HG02623 (cell line): ENCODE measurements around the gene STX5.
"Not testable (repeated sequence)": the region's sequence is repeated elsewhere in the genome, so short reads cannot be mapped to it uniquely, and the experiment has no call there.

ENCODE experiments used
- ATAC-seq: cut with Tn5 transposase; IDR thresholded peaks from one replicate; pipeline ENCODE4 v1.9.1; 2021; ENCODE audit warnings: moderate library complexity; ENCODE audit not compliant: unreplicated experiment

STX5 gene

DNA sequence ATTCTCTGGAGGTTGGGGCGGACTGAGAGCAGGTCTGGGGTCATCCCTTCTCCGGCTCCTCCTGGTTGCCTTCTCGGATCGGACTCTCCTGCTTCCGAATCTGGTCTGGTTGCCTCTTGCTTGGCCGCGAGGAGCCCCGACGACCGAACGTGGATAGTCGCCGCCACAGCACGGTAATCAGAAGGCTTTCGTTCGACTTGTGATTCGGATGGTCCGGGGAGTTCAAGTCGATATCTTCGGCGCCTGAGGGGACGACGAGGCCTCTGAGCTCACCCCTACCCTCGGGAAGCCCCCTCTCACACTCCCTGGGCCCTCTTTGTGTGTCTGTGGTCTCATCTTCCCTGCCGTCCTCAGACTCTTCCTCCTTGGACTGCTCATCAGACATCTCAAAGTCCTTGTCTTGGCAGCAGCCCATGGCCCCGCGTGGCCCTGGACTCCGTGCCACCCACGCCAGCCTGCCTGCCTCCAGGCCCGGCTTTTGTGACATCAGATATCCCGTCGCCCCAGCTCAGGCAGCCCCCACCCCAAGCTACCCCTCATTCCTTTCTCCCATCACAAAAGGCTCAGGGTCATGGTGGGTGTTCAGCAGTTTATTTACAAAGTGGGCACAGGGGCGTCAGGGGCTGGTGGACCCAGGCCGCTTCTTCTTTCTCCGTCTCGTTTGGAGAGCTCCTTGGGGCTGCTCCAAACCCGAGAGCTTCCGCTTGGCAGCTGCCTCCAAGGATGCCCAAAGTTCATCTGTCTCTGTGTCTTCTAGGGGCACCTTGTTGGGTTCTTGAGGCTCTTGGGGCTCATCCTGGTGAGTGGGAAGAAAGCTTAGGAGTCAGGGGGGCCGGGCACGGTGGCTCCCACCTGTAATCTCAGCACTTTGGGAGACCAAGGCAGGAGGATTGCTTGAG, 734 bp upstream of the STX5 start, which contains the start of gene TEX54:
TEX54 (minus strand) TSS at position 506 of the 899 bp plus-strand sequence.
- ATAC-seq, result peak; percentile 7

DNA sequence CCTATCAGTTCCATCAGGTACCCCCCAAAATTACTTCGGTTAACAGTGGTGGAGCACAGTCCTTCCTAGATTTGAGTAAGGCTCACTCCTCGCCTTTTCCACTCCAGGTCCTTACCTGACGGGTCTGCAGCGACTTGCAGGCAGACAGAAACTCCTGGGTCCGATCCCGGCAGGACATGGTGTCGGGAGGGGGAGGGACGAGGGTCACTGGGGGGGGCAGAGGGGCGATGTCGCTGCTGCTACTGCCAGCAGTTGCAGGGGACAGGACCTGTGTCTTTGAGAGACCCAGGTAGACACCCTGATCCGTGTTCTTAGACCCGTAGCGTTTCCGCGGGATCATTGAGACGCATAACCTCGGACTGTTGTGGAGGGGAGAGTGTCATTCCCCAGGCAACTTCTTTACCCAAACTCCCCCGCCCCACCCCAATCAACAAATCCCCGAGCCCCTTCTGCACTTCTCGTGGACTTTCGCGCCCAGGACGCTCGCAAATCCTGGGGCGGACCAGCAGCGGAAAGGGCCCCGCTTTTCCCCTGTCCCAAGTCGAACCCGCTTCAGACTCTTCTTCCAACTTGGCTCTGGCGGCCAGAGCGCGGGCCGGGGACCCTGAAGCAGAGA, 839 bp downstream of the STX5 start:
- no peak for ATAC-seq

DNA sequence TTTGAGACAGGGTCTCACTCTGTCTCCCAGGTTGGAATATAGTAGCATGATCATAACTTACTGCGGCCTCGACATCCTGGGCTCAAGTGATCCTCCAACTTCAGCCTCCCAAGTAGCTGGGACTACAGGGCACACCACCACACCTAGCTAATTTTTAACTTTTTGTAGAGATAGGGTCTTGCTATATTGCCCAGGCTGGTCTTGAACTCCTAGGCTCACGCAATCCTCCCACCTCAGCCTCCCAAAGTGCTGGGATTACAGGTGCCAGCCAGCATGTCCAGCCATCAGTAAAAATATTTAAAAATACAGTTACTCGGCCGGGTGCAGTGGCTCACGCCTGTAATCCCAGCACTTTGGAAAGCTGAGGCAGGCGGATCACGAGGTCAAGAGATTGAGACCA, 3.7 kb downstream of the STX5 start:
- not testable (repeated sequence) for ATAC-seq

DNA sequence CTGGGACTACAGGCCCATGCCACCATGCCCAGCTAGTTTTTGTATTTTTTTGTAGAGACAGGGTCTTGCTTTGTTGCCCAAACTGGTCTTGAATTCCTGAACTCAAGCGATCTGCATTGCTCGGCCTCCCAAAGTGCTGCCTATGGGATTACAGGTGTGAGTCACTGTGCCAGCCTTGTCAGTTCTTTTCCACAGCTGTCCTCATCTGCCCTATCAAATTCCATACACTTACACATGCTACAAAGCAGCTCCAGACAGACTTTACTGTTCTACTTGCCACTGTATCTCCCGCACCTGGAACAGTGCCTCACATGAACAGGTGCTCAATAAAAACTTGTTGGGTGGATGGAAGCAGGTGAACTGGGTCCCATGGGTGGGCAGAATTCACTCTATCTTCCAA, 8.2 kb downstream of the STX5 start:
- ATAC-seq, result no peak

DNA sequence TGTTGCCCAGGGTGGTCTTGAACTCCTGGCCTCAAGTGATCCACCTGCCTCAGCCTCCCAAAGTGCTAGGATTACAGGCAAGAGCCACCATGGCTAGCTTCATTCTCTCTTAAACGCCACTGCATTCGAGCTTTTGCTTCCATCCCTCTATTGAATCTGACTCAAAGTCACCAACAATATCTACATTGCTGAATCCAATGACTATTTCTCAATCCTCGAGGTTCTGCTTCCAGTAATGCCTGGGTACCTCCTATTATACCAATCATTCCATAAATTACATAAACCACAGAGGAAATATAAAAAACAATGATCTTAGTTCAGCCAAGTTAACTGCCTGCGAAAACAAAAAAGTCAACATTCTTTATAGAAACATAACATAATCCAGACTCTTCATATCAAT, 14.7 kb downstream of the STX5 start:
- no peak for ATAC-seq

DNA sequence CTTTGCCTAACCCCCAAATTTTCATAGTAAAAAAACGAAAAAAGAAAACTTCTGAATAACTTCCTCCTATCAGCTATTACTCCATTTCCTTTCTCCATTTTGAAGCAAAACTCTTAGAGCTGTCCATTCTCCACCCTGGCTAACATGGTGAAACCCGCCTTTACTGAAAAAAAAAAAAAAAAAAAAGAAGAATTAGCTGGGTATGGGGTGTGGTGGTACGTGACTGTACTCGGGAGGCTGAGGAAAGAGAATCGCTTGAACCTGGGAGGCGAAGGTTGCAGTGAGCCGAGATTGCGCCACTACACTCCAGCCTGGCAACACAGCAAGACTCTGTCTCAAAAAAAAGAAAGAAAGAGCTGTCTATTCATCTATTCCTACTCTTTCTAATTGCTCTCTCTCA, 15.3 kb downstream of the STX5 start:
- no peak for ATAC-seq

DNA sequence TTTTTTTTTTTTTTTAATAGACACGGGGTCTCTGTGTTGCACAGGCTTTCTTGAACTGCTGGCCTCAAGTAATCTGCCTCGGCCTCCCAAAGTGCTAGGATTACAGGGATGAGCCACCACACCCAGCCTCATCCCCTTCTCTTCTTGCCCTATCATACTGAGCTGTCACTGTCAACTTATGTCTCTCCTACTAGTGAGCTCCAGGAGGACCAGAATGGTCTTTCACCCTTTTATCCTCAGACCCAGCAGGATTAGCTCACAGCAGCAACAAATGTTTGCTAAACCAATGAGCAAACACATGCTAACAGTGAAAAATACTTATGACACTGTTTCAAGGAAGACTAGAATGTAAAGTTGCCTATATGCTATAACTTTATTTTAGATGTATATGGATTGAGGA, 20.2 kb downstream of the STX5 start:
- no peak for ATAC-seq

DNA sequence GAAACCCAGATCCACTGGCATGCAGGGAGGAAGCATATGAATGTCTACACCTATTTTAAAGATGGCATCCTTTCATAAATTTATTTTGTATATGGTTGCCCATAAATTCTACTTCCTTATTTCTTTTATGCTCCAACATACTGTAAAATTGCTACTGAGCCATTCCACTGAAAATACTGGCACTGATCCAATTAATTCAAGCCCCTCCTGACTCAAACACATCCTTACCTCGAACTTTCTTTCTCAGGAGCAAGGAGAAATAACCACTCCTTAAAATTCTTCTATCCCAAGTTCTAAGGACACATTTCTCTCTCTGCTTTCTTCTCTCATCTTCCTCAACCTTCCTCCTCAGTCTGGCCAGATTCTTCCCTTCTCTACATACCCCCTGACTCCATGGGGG, 21.1 kb downstream of the STX5 start:
- no peak for ATAC-seq

DNA sequence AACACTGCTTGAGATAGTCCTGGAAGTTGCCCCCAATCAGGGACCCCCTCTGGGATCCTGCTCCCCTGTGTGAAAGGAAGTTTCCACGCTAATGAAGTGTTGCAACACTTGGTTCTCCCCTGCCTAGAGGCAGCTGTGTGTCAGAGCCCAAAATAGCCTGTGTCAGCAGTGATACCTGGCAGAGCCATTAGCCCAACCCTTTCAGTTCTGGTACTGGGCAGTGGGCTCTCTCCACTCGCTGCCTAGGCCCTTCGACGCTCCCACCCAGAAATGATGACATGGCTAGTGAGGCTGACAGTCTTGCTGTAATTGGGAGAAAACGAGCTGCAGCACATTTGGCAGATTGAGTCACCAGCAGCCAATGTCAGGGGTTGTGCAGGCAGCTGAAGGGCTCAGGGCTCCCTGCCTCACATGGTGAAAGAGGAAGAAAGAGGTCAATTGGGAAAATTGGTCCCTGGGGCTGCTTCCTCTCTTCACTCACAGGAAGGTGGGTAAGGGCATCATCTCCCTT, 25.2 kb downstream of the STX5 start:
- no peak for ATAC-seq

DNA sequence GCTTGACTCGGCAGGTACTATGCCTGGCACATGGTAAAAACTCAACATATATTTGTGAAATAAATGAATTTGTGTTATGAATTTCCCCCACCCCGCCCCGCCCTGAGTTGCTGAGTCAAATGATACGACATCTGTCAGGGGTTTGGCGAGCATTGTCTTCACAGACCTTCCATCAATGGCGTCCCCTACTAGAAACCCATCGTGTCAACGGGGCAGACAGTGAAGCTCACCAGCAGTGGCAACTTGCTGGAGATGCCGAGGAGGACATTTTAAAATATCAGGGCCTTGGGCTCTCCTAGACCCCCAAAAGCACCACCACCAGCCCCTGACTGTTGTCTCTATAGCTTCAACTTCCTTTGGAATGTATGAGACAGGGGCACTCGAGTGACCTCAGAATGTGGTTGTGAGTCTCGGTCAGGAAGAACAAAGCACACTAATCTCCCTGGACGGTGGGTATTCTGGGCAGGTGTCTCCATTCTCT, 25.9 kb downstream of the STX5 start:
- no peak for ATAC-seq

DNA sequence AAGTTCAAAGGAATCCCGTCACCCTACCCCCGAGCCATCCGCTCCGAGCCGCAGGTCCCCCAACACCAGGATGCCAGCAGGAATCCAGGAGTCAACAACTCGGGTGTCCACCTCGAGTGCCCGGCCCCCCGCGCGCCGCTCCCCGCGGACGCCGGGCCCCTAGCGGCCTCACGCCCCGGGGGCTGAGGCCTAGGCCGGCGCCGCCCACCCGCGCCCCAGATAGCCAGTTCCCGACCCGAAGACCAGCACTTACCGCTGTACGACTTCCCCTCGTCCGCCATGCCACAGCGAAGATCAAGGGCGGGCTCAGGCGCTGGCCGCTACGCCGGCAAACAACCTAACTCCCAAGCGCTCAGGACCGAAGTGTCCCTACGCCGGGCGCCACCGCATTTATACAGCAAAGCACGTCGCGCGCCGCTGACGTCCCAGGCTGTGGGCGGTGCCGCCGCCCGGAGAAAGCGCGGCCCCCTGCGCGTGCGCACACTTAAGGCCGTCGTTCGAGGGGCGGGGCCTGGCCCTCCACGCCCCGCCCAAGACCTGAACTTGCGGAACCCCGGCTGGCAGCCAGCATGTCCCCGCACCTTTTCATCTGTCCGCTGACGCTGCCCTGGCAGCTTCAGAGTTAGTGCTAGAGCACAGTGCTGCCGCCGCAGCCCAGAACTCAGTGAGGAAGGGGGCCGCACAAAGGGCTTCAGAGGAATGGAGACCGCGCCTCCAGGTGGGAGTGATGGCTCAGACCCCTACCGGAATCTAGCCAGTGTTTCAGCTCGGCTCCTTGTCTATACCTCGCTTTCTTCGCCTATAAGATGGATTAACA, 26.6 kb downstream of the STX5 start, which contains the start of gene NXF1:
NXF1 (minus strand) TSS at position 365 of the 817 bp plus-strand sequence; CDS start at position 281, 84 bp downstream.
- peak; percentile 86 for ATAC-seq

DNA sequence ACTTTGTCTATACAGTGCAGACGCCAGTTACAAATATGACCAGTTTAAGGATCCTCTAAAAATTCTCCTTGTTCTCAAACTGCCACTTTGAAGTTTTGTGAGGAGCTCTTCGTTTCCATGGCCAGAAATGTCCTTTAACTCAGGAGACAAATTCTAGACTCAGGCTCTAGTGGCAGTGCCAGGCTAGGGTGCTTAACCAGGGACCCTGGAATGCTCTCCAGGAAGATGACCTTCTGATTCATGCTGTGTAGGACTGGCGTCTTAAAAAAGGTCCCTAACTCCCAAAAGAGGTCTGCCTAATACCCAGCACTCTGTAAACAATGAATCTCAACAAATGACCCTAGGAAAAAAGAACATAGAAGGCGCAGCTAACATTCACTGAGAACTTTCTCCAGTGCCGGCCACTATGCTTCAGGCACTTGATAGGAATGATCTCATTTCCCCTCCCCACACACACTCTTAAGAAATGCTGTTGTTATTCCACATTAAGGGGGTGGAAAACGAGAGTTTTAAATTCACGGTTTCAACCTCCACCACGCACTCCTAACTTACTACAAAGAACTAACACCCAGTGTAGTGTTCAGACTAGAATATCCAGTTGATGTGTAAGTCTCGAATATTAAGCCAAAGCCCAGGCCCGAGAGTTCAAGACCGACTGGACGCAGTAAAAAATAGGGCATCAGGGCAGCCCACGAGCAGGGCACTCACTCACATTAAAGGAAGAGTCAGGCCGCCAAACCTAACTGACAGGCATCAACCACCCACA, 27.4 kb downstream of the STX5 start:
- no peak for ATAC-seq

DNA sequence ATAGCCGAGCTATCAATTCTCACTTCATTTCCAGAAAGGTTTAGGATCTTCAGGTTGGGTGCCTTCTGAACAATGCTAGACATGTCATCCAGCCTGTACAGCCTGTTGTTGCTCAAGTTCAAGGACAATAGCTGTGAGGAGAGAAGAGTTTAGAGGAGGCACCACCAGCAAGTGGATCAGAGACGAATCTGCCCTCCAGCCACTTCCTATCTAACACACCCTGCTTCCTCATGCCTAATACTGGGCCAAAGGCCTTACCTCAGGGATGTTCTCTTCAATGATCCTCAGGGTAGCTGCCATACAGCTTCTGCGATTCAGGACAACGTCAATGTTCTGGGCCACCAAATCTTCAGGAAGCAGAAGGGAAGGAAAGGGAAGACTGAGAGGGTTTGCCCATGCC, 30.8 kb downstream of the STX5 start:
- ATAC-seq, result no peak

DNA sequence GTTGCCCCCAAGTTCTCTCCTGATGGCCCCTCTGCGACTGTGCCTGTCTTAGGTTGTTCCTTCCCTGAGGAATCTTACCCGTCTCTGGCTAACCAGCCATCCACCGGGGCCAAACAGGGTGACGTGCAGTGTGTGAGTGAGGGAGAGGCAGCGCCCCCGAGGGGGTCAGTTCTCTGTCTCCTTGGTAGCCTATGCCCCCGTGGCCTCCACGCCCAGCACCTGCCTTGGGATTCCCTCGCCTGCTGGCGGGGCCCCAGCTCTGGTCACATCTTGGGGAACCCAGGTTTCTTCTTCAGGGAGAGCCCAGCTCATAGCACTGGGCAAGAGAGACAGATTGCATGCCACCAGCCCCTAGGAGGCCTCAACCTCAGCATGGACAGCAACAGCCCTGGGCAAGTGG, 32.4 kb downstream of the STX5 start:
- no peak for ATAC-seq

DNA sequence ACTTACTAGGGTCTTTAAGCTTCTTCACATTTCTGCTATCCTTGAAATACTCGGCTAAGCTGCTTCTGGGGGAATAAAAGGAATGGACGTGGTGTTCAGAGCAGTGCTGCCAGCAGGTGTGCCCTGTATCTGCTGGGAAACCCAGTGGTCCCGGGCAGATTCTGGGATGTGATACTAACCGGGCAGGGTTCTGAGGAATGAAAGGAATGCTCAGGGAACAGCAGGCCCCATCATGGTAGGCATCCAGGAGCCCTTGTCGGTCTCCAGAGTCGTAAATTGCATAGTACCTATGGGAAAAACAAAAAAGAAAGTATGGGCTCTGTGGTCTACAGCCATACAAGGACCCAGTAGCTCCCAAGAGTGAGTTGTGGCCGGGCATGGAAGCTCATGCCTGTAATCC, 35.6 kb downstream of the STX5 start:
- no peak for ATAC-seq

DNA sequence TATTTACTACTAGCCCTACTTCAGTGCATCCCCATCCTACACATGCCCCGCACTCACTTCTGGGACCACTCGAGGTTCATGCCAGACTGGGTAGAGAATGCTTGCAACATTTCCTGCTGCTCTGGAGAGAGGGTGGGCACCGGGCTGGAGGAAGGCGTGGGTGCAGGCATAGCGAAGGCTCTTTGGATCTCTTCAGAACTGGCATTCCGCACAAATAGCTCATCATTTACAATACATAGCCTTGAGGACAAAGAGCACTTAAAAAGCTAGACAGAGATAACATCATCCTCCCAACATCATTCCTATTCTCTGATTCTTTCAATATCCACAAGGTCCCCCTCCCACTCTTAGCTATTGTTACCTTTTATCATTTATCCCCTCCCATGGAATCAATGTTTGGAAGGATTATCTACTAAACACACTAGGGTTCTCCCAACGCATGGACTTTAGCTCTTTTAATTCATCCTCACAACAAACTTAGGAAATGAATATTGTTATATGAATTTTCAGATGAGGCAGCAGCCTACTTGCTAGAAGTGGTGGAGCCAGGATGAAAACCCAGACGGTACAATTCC, 37.6 kb downstream of the STX5 start:
- ATAC-seq, result no peak

DNA sequence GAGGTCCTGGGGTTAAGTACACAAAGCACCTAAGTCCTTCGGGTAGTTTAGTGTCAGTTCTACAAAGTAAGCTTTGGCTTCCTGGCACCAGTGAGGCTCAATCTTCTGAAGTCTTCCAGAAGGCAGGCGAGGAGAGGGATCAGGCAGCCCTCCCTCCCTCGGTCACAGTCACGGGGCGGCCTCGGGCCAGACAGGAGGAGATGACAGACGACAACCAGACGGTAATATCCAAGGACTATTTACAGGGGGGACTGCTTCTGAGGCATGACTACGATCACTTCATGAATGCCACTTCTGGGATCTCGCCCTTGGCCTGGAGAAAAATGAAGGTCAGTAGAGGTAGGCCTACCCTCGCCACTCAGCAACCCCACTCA, 39.7 kb downstream of the STX5 start:
- ATAC-seq, result no peak

DNA sequence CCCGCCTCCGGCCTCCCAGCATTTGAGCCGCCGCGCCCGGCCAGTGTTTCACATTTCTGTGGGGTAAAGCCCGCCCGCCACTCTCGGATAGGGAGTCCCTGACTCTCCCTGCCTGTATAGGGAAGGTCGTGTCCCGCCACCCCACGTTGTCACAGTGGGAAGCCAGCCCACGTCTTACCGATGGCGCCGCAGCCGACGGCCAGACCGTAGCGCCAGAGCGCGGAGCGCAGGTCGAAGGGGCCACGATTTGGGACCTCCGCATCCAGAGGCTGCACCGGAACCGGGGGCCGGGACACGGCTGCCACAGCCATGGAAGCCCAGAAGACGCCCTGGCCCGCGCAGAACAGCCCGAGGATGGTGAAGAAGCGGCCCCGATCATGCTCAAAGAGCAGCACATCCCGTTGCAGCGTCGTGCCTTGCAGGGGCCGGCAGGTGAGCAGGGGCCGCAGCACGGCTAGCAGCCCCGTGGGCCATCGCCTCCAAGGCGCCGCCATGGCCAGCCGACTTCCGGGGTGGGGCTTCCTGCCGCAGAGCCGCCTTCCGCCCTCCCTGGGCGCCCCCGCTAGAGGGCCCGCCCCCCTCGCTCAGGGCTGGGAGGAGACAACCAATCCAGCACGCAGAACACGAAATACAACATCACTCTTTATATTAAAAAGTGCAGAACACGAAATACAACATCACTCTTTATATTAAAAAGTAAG, 40.2 kb downstream of the STX5 start, which contains the start of gene TMEM223:
TMEM223 (minus strand) TSS at position 506 of the 701 bp plus-strand sequence; CDS start at position 494, 12 bp downstream.
- ATAC-seq, result peak; percentile 59

DNA sequence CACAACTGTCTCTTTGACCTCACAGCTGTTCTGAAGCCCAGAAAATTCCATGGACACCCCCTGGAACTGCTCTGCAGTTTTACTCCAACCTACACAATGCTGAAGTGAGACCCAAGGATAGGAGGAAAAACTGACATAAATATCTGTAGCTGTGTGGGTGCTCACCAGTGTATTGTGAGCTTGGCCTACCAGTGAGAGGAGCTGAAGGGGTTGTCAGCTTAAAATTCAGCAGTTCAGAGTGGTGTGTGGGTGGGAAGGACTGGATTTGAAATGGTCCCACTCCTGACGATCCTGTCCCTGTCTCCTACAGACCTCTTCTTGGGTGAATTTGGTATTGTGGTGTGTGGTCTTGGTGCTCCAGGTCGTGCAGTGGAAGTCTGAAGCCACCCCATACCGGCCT, 42.3 kb downstream of the STX5 start:
- no peak for ATAC-seq
